ENCODE results near the gene PUS1. TPM values are rescaled to one million over a fixed set of nuclear protein-coding genes. Genes with fewer than 3 reads are reported as not detected.

The PUS1 gene
- total and polyA plus RNA-seq, 2 of the 8 experiments (the other 6 are each of a cell fraction or from before 2014, with no cell fraction given) = 48.1 to 81.2 TPM

- H3K4me3 ChIP-seq (ENCODE audit: extremely low read depth in 1 of 4, insufficient read depth in 2 of 4, low read depth in 3 of 4, low read length in 4 of 4) = no peak overlapping the region
- no peak overlapping the region for H3K56ac ChIP-seq (replicated peaks; ENCODE audit: insufficient read length, low read depth, low read length)
- no peaks in the 10 kb centered on the region for H3K27me3 ChIP-seq (replicated peaks in 1 of 4; ENCODE audit: control insufficient read depth in 3 of 4, extremely low read depth in 1 of 4, insufficient read depth in 3 of 4, low read length in 3 of 4)
- no peak overlapping the region for H3K9ac ChIP-seq (replicated peaks in 1 of 4; ENCODE audit: extremely low read depth in 1 of 4, low read depth in 3 of 4, low read length in 3 of 4)
- no peak overlapping the region for H2AFZ ChIP-seq (ENCODE audit: low read length)
- H3K27ac ChIP-seq (ENCODE audit: low read depth, low read length) = no peak overlapping the region
- ChIA-PET CTCF (ENCODE audit: partially characterized antibody) (interaction anchor here (1.3 to 1.7 kb wide), 2 partner anchors 19 to 25 kb away, joined by 3 to 5 read pairs; no protein-coding TSS in a partner anchor), POLR2A (ENCODE audit: partially characterized antibody) (interaction anchor here (1.5 to 5.4 kb wide), 5 partner anchors 7 to 125 kb away, joined by 3 to 44 read pairs (median 13); partner anchors contain the start of gene PUS1)
- no peak overlapping the region for H3K18ac ChIP-seq (ENCODE audit: extremely low read depth, low read length)
- no peak overlapping the region for H3K4ac ChIP-seq (replicated peaks; ENCODE audit: insufficient read length, low read depth, low read length)
- H3K79me1 ChIP-seq (ENCODE audit: low read depth, low read length) = no peaks in the 10 kb centered on the region
- H3K4me2 ChIP-seq (ENCODE audit: insufficient read depth in 1 of 2, low read depth in 2 of 2, low read length in 2 of 2) = no peak overlapping the region
- H2BK15ac ChIP-seq (ENCODE audit: low read length) = no peak overlapping the region
- peaks cover 30 to 71% (median 60%) of the 10 kb centered on the region in 4 experiments for H3K36me3 ChIP-seq (ENCODE audit: control insufficient read depth in 2 of 4, insufficient read depth in 4 of 4, low read length in 3 of 4)
- no peak overlapping the region for H4K91ac ChIP-seq (replicated peaks; ENCODE audit: insufficient read length, low read length)
- H2BK20ac ChIP-seq (ENCODE audit: low read length) = no peak overlapping the region
- DNase-seq (ENCODE audit: low read depth in 1 of 2, low spot score in 2 of 2) (no peak), FAIRE-seq (no peak)
- 85% methylated on average over 7 of the region's 7 CpGs; no CpG with 5 or more reads in 1 of the 2 experiments for WGBS, 2 experiments (ENCODE audit: extremely low coverage in 1 of 2, insufficient coverage in 1 of 2, insufficient read length in 1 of 2, insufficient replicate concordance in 2 of 2, low coverage in 1 of 2, low lambda C conversion rate in 2 of 2, missing lambda C conversion rate in 1 of 2)
- peaks cover 3 to 15% of the 10 kb centered on the region in 2 experiments for H4K20me1 ChIP-seq (replicated peaks in 1 of 2; ENCODE audit: control insufficient read depth in 1 of 2, insufficient read depth in 2 of 2, low read length in 2 of 2)
- H3K9me3 ChIP-seq (ENCODE audit: insufficient read depth in 2 of 2, low read depth in 1 of 2, low read length in 1 of 2) = no peaks in the 10 kb centered on the region
- H2BK120ac ChIP-seq (replicated peaks; ENCODE audit: low read depth, low read length) = no peak overlapping the region
- TF ChIP-seq TCF12 (IDR thresholded peaks at IDR 0.05; ENCODE audit: low read depth, low read length) (no peak), TBP (IDR thresholded peaks at IDR 0.05; ENCODE audit: low read depth, low read length) (no peak), SAP30 (IDR thresholded peaks at IDR 0.05; ENCODE audit: insufficient read depth, insufficient replicate concordance, low read length) (no peak), EZH2 (IDR thresholded peaks at IDR 0.05; ENCODE audit: low read depth, low read length, severe bottlenecking) (no peak), SIX5 (IDR thresholded peaks at IDR 0.05; ENCODE audit: low read depth, low read length) (no peak), E2F6 (IDR thresholded peaks at IDR 0.05) (no peak), SIN3A (conservative IDR thresholded peaks at IDR 0.05 in 1 of 2, IDR thresholded peaks at IDR 0.05 in 1 of 2; ENCODE audit: low read depth in 1 of 2, low read length in 2 of 2) (no peak), YY1 (IDR thresholded peaks at IDR 0.05; ENCODE audit: low read depth, low read length) (no peak), RBBP5 (IDR thresholded peaks at IDR 0.05; ENCODE audit: borderline replicate concordance, low read depth, low read length) (no peak), SIRT6 (IDR thresholded peaks at IDR 0.05; ENCODE audit: low read length) (no peak), HDAC2 (IDR thresholded peaks at IDR 0.05; ENCODE audit: borderline replicate concordance in 1 of 2, low read depth in 2 of 2, low read length in 2 of 2) (no peak), TAF7 (optimal IDR thresholded peaks at IDR 0.05; ENCODE audit: borderline replicate concordance, low read depth, low read length) (no peak)
- no peak overlapping the region for H4K5ac ChIP-seq (ENCODE audit: insufficient read length, low read depth, low read length)
- no peak overlapping the region for H4K8ac ChIP-seq (ENCODE audit: extremely low read depth, insufficient read depth, low read length)
- no peaks in the 10 kb centered on the region for H3K4me1 ChIP-seq (replicated peaks in 1 of 4; ENCODE audit: control insufficient read depth in 3 of 4, insufficient read depth in 4 of 4, low read length in 3 of 4)
- no peak overlapping the region for H2BK5ac ChIP-seq (ENCODE audit: low read depth, low read length)
- no peak overlapping the region for H2AK5ac ChIP-seq (ENCODE audit: low read depth, low read length)
- no peaks in the 10 kb centered on the region for H3K79me2 ChIP-seq (ENCODE audit: control insufficient read depth in 1 of 2, insufficient read depth in 2 of 2, low read length in 2 of 2)
- no peak overlapping the region for H3K23ac ChIP-seq (ENCODE audit: insufficient read length)
- no peak overlapping the region for H3K14ac ChIP-seq (ENCODE audit: insufficient read length)
- H2BK12ac ChIP-seq (ENCODE audit: low read depth, low read length) = no peak overlapping the region
- no peaks in the 10 kb centered on the region for H3K23me2 ChIP-seq (ENCODE audit: low read depth, low read length)
These were observed 9.0 kb downstream of the PUS1 start for GRCh38 chr12:131938082-131938481.
